OCI-LY3 (cell line): ENCODE measurements around the gene TP53I11.

Experiments
- EZH2phosphoT487 ChIP-seq: fragments of 200-600 bp; shearing (Covaris generic); IDR thresholded peaks from 2 replicates; pipeline ENCODE4 v1.6.1; 2018; ENCODE audit warnings: antibody characterized with exemption, mixed run types, low read depth
- TF ChIP-seq, protein P1 (sequence below): fragments of 200-600, 300-600 bp; sonication (generic); IDR thresholded peaks from 2 replicates; pipeline ENCODE4 v1.5.1; 2014; ENCODE audit warnings: antibody characterized with exemption, low read length, low read depth

DNA sequence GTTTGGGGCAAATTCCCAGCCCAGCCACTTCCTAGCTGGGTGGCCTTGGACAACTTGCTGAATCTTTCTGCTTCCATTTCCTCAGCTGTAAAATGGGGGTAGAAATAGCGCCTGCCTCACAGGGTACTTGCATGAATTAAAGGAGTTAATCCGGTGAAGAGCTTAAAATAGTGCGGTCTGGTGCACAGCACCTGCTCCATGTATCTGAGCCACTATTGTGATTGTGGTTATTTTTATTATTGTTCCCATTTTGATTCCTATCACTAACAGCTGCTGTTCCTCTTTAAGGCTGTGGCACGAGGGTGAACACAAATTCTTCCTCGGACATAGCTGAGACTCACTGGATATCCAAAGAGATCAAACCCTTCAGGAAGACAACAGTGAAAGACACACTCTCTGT, 46.9 kb upstream of the TP53I11 start:
- TF ChIP-seq, protein P1, sequence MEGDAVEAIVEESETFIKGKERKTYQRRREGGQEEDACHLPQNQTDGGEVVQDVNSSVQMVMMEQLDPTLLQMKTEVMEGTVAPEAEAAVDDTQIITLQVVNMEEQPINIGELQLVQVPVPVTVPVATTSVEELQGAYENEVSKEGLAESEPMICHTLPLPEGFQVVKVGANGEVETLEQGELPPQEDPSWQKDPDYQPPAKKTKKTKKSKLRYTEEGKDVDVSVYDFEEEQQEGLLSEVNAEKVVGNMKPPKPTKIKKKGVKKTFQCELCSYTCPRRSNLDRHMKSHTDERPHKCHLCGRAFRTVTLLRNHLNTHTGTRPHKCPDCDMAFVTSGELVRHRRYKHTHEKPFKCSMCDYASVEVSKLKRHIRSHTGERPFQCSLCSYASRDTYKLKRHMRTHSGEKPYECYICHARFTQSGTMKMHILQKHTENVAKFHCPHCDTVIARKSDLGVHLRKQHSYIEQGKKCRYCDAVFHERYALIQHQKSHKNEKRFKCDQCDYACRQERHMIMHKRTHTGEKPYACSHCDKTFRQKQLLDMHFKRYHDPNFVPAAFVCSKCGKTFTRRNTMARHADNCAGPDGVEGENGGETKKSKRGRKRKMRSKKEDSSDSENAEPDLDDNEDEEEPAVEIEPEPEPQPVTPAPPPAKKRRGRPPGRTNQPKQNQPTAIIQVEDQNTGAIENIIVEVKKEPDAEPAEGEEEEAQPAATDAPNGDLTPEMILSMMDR = no peak
- no peak for TF ChIP-seq EZH2phosphoT487
